ENCODE results near the gene UCP3.
"Not testable (repeated sequence)": the region's sequence is repeated elsewhere in the genome, so short reads cannot be mapped to it uniquely, and the experiment has no call there.

UCP3 gene

GRCh38 chr11:74002832-74003231 is 6.1 kb downstream of the UCP3 start:
- peak in 1 of 10 donors; percentile 3 for DNase-seq
- intact Hi-C loops (cut with DNase I), result no loop called here

- DNase-seq, result peak in 1 of 10 donors; percentile 56
- intact Hi-C loops (cut with DNase I), result no loop called here
Measured at GRCh38 chr11:74001822-74002286, 7.0 kb downstream of the UCP3 start.

- DNase-seq, result peak in 4 of 10 donors; percentile 29 to 78 (median 42)
- intact Hi-C loops (cut with DNase I), result no loop called here
Measured at GRCh38 chr11:74000307-74001133, 8.4 kb downstream of the UCP3 start.

DNA sequence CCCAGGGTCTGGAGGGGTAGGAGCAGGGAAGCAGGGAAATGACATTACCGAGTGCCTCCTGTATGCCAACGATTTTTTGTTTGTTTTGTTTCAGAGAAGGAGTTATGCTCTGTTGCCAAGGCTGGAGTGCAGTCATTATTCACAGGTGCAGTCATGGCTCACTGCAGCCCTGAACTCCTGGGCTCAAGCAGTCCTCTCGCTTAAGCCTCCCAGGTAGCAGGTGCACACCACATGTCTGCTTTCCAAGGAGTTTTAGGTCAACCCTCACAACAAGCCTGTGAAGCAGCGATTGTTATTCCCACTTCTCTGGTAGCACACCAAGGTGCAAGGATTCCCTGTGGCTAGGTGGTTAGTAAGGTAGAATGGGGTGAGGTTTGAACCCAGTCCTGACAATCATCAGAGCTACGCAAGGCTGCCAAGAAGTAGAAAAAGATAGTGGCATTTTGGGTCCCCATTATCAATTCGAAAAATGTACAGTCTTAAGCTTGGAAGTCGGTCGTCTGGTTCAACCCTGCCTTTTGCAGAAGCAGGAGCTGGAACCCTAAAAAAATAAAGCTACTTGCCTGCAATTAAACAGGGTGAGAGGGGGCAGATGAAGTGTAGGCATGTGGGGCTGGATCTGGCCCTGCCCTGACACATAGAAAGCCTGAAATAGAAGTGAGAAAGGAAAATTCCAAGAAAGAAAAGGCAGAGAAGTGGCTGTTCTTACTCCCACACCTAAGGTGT is 9.1 kb downstream of the UCP3 start:
- intact Hi-C loops (cut with DNase I), result no loop called here
- peak in 2 of 10 donors; percentile 27 to 61 for DNase-seq

DNA sequence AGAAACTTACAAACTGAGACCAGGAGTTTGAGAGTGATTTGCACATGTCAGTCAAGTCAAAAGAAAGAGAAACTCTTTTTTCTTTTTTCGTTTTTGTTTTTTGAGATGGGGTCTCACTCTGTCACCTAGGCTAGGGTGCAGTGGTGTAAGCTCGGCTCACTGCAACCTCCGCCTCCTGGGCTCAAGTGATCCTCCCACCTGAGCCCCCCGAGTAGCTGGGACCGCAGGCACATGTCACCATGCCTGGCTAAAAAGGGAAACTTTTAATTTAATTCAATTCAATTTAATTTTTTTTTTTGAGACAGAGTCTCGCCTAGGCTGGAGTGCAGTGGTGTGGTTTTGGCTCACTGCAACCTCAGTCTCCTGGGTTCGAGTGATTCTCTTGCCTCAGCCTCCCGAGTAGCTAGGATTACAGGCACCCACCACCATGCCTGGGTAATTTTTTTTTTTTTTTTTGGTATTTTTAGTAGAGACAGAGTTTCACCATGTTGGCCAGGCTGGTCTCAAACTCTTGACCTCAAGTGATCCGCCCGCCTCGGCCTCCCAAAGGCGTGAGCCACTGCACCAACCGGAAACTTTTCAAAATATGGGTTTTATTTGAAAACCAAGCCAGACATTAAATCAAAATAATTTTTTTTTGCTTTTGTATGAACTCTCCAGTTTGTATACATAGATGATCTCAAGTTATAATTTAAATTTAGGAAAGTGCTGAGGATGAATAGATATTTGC is 9.9 kb downstream of the UCP3 start:
- DNase-seq, result peak in 2 of 10 donors; percentile 43 to 76
- intact Hi-C loops (cut with DNase I), result no loop called here

GRCh38 chr11:73997120-73997770 is 11.6 kb downstream of the UCP3 start:
- peak in 1 of 10 donors; percentile 27 for DNase-seq
- intact Hi-C loops (cut with DNase I), result no loop called here

GRCh38 chr11:73996161-73996747 is 12.6 kb downstream of the UCP3 start:
- intact Hi-C loops (cut with DNase I), result no loop called here
- peak in 2 of 10 donors; percentile 1 to 18 for DNase-seq

- DNase-seq, result no peak
- intact Hi-C loops (cut with DNase I), result no loop called here
Measured at GRCh38 chr11:73995731-73996130, 13.2 kb downstream of the UCP3 start.

DNA sequence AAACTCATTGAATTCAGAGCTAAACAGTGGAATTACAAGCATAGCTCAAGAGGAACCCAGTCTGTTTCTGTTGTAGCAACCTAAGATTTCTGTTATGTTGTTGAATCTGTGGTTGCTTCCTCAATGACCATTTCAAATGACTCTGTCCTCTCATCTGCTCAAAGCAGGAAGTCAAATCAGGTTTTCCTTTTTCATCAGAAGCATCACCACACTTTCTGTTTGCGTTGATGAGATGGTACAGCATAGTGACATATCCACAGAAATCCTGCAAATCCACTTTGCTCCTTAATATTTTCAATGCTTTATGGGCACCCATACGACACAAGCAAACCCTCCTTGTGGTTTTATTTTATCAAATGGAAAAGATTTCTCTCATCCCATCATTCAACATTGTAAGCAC is 13.6 kb downstream of the UCP3 start:
- DNase-seq, result no peak
- intact Hi-C loops (cut with DNase I), result no loop called here

DNA sequence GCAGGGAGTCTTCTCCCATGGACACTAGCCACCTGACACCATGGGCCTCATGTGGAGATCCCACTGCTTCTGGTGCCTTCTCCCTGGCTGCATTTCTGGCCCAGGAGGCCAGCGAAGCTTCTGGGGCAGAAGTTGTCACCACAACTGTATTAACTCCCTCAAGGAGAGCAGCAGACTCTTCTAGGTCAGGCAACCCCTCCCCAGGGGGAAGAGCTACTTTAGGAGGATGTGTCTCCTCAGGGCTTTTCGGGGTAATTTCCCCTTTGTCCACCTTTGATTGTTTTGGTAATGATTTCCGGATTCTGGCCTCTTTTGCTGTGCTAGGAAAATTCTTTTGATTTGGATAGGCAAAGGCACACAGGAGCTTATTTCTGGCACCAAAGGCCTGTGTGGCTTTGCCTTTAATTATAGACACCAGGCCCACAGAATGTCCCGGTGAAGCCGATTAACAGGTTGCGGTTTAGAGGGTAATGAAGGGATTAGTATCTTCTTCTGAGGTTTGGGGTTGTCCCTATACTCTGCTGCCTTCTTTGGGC is 17.3 kb downstream of the UCP3 start:
- peak in 2 of 10 donors; percentile 30 to 57 for DNase-seq
- intact Hi-C loops (cut with DNase I), result no loop called here

- no peak for DNase-seq
- intact Hi-C loops (cut with DNase I), result no loop called here
Measured at GRCh38 chr11:73990730-73991129, 18.2 kb downstream of the UCP3 start.

DNA sequence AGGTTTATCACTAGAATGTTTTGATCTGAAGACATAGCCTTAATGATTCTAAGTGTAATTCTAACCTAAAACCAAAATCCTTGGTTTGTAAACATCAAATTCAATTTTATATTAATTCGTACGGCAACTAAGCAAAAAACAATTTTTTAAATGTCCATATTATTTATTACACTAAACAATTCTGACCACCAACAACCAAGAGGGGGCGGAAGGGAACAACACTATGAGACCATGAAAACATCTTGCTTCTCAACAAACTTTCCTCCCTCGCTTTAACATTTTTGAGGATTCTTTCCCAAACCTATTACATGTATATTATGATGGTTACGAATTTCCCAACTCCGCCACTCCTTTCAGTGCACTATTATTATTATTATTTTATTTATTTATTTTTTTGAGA is 19.7 kb downstream of the UCP3 start:
- intact Hi-C loops (cut with DNase I), result no loop called here
- DNase-seq, result no peak

DNA sequence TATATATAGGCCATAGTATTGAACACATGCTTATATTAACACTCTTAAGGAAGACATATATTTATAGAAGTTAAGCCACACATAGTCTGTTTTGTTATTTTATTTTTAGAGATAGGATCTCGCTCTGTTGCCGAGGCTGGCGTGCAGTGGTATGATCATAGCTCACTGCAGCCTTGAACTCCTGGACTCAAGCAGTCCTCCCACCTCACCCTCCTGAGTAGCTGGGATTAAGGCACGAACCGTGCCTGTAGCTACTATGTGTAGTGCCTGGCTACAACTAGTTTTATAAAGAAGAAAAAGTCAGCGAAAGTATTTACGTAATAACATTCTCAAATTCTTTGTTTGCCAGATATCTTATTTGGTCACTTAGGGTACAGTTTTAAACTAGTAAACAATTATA is 20.7 kb downstream of the UCP3 start:
- intact Hi-C loops (cut with DNase I), result no loop called here
- DNase-seq, result peak in 1 of 10 donors; percentile 2

GRCh38 chr11:73985661-73986060 is 23.2 kb downstream of the UCP3 start:
- peak in 3 of 10 donors; percentile 11 to 16 (median 14) for DNase-seq
- intact Hi-C loops (cut with DNase I), result not testable (repeated sequence)

DNA sequence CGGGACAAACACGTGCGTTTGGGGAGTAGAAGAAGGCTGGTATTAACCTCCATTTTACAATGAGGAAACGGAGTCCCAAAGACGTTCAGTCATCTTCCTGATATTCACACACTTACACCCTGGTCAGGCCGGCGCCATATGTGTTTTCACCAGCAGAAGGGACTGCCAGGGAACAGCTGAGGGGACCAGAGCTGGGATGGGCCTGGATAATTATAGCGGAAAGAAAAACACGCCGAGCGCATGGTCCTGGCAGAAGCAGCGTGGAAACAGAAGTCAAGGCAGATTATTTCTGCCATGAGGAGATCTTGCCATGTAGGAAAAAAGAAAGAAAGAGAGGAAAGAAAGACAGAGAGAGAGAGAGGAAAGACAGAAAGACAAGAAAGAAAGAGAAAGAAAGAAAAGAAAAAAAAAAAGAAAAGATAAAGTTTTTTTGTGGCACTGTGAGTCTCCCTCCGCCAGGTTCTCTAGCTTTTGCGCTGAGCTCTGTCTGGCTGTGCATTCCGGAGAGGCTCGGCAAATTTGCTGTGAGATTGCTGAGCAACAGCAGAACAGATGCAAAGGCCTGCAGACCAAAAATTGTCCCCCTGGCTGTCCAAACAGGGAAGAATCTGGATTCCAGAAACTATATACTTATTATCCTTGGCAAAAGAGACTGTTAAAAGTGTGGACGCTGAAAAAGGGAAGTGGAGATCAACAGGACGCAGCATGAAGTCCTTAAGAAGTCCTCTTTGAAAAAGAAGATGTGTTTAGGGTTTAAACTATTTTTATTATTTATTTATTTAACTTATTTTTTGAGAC is 24.9 kb downstream of the UCP3 start:
- DNase-seq, result peak in 2 of 10 donors; percentile 13 to 40
- intact Hi-C loops (cut with DNase I), result loop anchor here (5.0 kb wide), 1 partner anchor 188 kb away; the partner anchor contains the start of genes C2CD3 and PPME1

GRCh38 chr11:73982990-73983740 is 25.7 kb downstream of the UCP3 start:
- DNase-seq, result peak; percentile 86 to 99 (median 93)
- intact Hi-C loops (cut with DNase I), result loop anchor here (5.0 kb wide), 1 partner anchor 189 kb away; the partner anchor contains the start of genes C2CD3 and PPME1

- intact Hi-C loops (cut with DNase I), result loop anchor here (5.0 kb wide), 1 partner anchor 190 kb away; the partner anchor contains the start of genes C2CD3 and PPME1
Measured at GRCh38 chr11:73982595-73982989, 26.3 kb downstream of the UCP3 start, which contains the start of gene UCP2. UCP2 (minus strand) TSS chr11:73982843; CDS start chr11:73978378, 4,465 bp downstream.

More at GRCh38 chr11:73982595-73982989, 26.3 kb downstream of the UCP3 start, which contains the start of gene UCP2:
- DNase-seq, result peak in 8 of 10 donors; percentile 63 to 94 (median 81)

Data from posterior cingulate gyrus (tissue), 11 donors.